ENCODE measurements around the gene PALLD. TPM values are rescaled to one million over a fixed set of nuclear protein-coding genes. Genes with fewer than 3 reads are reported as not detected.

The PALLD gene
- total RNA-seq, 1 donor from 2014 or later = 104 TPM

DNA sequence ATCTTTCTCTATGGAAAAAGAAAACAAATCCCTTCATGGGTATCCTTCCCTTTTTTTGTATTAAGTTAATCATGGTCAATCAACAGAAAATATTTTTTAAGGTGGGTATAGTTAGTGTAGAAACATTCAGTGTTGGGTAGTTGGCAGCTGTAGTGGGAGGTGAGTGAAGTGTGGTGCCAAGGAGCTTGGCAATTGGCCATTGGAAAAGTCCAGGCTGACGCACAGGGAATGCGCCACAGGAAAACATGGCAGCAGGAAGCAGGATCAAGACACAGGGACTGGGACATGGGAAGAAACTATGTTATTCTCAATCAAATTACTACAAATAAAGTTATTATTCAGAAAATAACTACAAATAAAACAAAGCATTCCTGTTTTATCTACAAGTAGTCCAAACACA is 20.0 kb downstream of the PALLD start:
- DNase-seq (ENCODE audit: low spot score) = no peak
- intact Hi-C loops (cut with DNase I) = loop anchor here (10.0 kb wide), 1 partner anchor 398 kb away; no protein-coding TSS in a partner anchor
- ATAC-seq = no peak

DNA sequence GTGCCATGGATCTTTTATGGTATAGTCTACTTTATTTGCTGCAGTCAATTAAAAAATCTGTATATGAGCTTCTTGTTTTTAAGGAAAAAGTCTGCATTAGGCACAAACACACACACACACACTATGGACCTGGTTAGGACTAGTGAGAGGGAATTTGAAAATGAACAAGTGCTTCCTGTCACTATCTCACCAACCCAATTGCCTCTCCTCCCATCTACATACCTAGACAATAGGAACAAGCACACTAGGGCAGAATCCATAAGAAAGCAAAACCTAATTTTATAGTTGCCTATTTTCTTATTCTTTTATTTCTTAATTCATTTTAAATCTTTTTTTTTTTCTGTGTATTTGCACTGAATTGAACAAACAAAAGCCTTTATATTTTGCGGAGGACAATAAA is 22.7 kb downstream of the PALLD start:
- no peak for ATAC-seq
- intact Hi-C loops (cut with DNase I) = loop anchor here (10.0 kb wide), 1 partner anchor 395 kb away; no protein-coding TSS in a partner anchor
- no peak for DNase-seq (ENCODE audit: low spot score)

DNA sequence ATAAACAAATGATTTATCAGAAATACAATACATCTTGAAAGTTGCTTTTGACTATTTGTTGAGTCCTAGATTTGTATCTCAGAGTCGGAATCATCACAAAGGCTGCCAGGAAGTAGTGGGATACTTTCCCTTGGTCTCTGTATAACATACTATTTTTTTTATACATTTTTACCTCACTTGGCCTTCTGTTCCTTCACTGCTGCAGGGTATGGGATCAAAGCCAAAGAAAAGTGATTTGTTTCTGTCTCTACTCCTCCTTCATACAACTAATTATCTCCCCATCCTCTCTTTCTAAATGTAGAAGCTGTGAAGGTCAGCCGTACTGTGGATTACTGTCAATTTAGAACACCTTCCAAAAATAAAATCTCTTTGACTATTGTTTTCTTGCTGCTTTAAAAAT is 24.9 kb downstream of the PALLD start:
- intact Hi-C loops (cut with DNase I) = no loop called here
- ATAC-seq = no peak
- DNase-seq (ENCODE audit: low spot score) = no peak

DNA sequence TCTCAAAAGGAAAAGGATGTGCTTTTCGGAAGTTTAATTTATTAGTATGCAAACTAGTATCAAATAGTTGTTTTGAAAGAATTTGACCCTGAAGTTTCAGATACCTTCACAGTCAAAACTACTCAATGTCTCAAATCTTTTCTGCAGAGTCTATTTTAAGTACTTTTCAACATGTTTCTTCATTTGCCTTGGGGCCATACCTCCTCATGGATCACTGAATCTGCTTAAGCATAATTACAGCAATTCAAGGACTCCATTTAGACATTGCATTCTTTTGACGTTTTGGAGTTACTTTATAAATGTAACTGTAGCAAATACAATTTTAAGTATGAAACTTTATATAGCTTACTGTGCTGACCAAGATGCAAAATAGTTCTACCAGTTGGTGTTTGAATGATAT is 25.5 kb downstream of the PALLD start:
- no peak for DNase-seq (ENCODE audit: low spot score)
- no peak for ATAC-seq
- intact Hi-C loops (cut with DNase I) = no loop called here

DNA sequence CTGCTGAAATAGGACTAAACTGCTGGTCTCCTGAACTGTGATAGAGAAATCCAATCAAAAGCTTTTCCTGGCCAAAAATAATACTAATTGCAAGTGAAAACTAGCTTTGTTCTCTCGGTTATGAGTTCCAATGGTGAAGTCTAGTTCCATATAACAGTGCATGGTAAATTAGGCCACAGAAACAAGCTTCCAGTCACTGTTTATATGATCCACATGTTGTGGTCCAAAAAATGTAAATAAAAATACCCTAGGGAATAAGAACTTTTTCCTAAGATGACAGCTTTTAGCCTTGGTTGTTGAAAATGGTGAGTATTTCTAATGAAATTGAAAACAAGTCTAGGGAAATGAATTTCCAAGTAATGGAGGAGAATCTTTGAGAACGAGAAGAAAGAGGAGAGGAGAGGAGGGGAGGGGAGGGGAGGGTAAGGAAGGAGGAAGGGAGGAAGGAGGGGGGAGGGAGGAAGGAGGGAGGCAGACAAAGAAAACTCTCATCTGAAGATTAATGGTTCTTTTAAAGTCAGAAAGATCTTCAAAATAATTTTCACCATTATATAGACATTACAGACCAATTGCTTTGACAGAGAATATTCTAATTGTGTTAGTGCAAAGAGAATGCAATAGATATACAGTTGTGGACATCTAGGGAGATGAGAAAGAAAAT is 26.1 kb downstream of the PALLD start:
- ATAC-seq = no peak
- no peak for DNase-seq (ENCODE audit: low spot score)
- intact Hi-C loops (cut with DNase I) = no loop called here

DNA sequence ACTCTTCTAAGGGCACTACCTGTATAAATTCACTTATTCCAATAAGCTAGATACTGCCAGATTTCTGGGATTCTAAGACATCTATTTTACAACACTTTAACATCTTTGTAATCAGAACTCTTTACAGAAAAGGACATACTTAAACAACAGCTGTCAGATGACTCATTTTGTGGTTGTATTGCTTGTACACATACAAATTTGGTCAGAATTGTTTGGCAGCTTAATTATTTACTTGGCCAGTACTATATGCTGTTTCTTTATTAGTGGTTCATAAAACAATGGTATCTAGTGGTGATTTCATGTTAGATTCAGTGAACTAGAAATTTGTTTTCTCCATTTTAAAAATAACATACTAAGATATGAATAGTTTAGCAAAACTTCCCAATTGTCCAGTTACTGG is 27.2 kb downstream of the PALLD start:
- no peak for DNase-seq (ENCODE audit: low spot score)
- intact Hi-C loops (cut with DNase I) = no loop called here
- ATAC-seq = no peak

DNA sequence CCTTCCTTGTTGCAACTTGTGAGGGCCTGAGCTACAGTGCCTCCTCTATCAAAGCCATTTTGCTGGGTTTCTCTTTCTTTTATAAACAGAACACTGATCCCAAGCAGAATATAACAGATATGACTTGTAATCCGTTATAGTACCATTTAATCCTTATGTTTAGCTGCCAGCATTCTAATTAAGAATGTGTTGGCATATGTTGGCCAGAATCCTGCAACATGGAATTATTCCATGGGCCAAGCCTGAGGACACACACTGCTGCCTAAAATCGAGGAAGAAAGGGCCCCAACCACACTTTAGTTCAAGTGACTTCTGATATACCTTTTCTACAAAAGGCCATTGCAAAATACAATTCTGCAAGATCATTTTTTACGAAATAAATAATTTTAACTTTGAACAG is 28.0 kb downstream of the PALLD start:
- DNase-seq (ENCODE audit: low spot score) (no peak), ATAC-seq (no peak)
- intact Hi-C loops (cut with DNase I) = no loop called here

DNA sequence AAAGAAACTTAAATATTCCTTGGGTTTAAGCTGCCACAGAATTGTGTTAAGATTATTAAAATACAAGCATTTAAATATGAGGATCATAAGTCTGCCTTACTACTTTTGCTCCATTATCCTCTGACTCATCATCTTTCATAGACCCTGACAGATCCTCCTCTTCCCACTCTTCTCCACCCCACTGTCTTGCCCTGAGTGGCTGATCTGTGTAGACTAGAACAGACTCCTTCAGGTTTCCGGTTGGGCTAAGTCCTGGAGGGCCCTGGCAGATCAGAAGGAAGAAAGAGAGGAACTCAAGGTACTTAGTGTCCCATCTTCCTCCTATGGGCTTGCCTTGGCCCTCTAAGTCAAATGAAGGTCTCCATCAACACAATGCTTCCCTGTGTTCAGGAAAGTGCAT is 30.7 kb downstream of the PALLD start:
- DNase-seq (ENCODE audit: low spot score) (no peak), ATAC-seq (no peak)
- intact Hi-C loops (cut with DNase I) = no loop called here

DNA sequence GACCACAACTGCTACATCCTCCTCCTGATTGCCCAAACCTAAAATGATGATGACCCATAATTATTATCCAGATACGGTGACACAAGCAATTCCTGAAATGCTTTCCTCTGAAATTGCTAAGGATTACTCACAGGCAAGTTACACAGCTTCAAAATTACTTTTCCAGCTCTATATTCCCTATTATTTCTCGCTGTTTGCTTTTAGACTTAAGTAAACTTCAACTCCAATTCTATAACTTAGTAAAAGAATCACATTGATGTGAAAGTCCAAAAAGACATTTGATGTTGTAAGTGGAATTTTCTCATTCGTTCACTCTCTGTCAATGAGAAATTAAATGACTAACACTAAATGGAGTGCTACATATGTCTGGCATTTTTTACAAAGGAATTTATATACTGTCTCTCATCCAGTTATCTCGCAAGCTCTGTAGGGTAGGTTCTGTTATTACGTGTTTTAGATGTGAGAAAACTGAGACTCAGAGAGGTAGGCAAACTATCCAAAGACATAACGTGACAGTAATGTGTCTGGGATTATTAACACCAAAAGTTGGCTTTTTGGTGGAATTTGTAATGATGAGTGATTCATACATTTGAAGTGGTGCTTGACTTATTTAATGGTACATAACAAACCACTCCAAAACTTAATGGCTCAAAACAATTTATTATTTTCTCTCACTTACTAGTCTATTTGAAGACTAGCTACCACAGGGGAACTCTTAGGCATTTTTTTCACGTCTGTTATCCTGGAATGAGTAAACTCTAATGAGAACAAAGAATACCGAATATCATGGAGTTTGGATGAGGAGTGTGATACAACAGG is 31.5 kb downstream of the PALLD start:
- intact Hi-C loops (cut with DNase I) = no loop called here
- DNase-seq (ENCODE audit: low spot score) (no peak), ATAC-seq (no peak)

DNA sequence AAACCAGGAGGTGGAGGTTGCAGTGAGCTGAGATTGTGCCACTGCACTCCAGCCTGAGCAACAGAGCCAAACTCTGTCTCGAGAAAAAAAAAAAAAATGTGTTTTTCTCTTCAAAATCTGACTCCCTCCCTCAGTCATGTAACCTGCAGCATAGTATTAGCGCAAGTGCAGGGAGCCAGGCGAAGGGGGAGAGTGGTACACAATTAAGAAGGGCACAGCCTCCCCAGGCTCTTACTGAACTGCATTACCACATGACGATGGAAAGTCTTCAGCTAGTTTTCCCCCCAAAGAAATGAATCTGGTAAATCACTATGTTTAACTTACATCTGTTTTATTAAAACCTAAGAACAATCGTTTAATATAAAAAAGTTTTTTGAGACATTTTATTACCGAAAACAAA is 32.4 kb downstream of the PALLD start:
- intact Hi-C loops (cut with DNase I) = no loop called here
- ATAC-seq = no peak

DNA sequence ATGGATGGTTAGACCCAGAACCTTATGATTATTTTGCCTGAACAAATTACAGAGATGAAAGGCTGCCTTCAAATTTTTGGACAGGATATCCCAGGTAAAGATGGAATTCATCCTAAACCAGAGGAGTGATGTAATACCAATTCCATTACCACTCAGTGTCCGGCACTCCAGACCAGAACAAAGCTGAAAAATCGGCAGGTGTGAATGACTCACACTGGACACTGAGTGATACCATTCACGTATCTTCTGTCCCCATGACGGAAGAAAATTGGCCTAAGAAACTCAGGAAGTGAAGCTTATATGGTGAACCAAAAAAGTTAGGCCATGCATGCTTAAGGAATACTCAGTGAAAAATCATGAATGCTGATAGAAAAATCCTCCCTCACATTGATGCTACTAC is 34.5 kb downstream of the PALLD start:
- DNase-seq (ENCODE audit: low spot score) (no peak), ATAC-seq (no peak)
- intact Hi-C loops (cut with DNase I) = no loop called here

More for the DNA sequence above, 32.4 kb downstream of the PALLD start:
- no peak for DNase-seq (ENCODE audit: low spot score)

DNA sequence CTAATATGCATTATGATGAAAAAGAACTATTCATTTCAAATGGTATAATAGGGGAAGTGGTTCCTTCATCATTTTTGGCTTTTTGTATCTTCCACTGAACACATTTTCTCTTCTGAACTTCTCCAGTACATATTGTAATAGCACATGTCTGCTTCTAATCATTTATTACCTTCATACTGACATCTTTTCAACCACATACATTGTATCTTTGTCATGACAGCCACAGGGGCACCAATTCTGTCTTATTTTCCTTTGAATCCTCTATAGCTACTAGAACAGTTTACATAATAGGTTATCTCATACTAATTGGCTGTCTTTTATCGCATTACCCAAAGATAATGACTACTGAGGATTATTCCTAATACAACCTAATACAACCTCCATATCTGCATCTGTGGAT is 37.7 kb downstream of the PALLD start:
- DNase-seq (ENCODE audit: low spot score) (no peak), ATAC-seq (no peak)
- intact Hi-C loops (cut with DNase I) = no loop called here

DNA sequence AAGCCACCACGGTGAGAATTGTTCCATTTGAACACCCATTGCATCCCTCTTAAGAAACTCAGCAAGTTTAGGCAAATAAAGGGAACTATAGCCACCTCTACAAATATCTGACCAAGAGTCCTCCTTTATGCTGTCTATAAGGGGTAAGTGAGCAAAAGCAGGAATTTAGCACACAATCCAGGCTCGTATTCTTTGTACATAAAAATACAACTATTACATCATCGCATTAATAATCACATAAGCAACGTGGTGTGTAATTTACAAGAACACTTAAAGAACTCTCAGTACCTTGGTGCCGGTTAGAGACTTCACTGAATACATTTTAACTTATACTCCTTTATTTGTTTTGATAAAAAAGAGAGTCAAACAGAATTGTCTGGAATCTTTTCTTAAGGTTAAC is 38.8 kb downstream of the PALLD start:
- no peak for ATAC-seq
- intact Hi-C loops (cut with DNase I) = no loop called here
- DNase-seq (ENCODE audit: low spot score) = no peak

DNA sequence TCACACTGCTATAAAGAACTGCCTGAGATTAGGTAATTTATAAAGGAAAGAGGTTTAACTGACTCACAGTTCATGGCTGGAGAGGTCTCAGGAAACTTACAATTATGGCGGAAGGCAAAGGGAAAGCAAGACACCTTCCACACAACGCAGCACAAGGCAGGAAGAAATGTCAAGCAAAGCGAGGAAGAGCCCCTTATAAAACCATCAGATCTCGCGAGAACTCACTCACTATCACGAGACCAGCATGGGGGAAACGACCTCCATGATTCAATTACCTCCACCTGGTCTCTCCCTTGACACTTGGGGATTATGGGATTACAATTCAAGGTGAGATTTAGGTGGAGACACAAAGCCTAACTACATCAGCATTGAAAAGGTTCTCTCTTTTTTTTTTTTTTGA is 39.6 kb downstream of the PALLD start:
- intact Hi-C loops (cut with DNase I) = no loop called here
- DNase-seq (ENCODE audit: low spot score) (no peak), ATAC-seq (no peak)

DNA sequence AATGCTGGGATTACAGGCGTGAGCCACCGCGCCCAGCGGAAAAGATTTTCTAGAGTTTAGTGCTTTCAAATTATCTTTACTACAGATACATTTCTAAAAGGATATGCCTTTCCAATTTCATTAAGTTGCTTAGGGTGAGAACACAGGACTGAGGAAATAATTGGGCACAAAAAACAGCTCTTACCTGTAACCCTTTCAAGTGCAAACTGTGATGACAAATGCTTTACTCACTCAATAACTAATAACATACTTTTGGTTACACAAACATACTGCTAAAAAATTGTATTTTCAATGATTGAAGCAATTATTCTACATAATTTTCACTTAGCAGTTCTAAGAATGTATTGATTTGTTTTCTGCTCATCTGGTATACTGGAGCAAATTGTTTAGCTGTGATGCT is 40.2 kb downstream of the PALLD start:
- no peak for DNase-seq (ENCODE audit: low spot score)
- no peak for ATAC-seq
- intact Hi-C loops (cut with DNase I) = no loop called here

DNA sequence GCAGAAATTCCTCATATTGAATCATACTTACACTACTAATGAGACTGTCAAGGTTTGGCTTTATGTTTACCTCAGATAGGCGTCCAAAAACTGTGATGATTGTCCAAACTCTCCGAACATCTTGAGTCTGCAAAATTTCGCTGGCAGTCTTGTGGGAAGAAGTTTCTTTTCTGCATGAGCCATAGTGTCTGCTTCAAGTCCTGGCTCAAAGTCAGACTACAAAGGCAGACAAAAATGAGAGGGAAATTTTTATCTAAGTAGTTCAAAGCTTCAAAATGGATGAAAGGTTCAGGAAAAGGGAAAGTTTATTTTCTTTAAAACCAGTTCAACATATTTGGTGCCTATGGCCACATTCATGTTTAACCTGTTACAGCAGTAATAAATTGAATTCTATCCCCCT is 40.7 kb downstream of the PALLD start:
- no peak for ATAC-seq
- intact Hi-C loops (cut with DNase I) = no loop called here

DNA sequence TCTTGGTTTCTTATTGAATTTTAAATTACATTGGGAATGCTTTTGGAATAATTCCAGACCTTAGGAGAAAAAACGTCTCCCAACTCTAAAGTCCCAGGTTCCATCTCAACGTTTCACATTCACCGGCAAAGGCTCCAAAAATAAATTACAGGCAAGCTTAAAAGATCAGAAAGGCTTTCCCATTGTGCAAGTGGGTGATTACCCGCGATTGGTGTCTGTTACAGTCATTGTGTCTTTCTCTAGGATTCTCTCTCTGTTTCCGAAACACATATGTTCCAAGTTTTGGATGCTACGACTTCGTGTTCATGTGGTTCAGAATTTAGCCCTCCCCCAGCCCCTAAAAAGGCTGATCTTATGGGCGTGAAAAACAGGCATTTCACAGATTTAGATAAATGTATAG is 41.8 kb downstream of the PALLD start:
- intact Hi-C loops (cut with DNase I) = no loop called here
- DNase-seq (ENCODE audit: low spot score) (no peak), ATAC-seq (no peak)

More for the DNA sequence above, 40.7 kb downstream of the PALLD start:
- no peak for DNase-seq (ENCODE audit: low spot score)

DNA sequence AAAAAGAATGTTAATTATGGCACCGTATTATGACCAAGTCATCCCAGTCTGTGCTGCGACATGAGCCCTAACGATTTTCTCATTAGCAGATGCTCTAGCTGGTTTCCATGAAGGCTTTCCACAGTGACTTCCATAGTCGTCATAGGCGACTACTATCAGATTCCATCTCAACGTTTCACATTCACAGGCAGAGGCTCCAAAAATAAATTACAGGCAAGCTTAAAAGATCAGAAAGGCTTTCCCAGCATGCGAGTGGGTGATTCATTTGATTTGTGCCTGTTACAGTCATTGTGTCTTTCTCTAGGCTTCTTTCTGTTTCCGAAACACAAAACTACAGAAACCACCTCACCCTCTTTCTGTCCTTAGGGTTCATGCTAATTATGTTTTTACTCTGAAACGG is 43.2 kb downstream of the PALLD start:
- no peak for ATAC-seq

DNA sequence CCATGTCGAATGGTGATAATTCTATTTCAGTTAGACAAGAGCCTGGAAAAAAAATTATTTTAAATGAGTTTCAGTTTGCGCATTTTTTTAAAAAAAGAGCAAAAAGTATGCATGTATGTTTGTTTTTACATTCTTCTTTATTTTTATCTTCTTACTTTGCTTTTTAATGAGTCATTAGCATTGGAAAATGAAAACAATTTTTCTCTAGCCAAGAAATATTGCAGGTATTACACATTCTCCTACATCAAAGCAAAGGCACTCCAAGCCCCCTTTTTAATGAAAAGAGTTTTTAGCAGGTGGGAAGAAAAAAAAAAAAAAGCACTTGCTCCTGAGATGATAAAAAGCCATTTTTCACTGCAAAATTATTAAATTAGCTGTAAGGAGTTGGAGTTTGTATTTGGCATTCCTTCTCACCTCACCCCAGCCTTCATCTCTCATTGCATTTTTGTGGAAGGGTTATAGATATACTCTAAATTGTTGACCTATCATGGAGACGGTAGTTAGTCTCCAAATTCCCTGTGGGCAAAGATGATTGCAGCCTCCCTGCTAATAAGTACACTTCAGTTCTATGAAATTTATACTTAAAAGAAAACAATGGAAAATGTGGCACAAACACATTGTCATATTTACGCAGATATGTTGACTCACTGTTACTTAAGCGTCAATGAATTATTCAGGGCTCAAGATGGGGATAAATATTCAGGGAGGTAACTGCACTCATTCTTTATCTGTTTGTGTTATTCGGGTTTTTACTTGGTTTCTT is 43.8 kb downstream of the PALLD start:
- no peak for DNase-seq (ENCODE audit: low spot score)
- intact Hi-C loops (cut with DNase I) = no loop called here
- ATAC-seq = no peak

More for the DNA sequence above, 43.2 kb downstream of the PALLD start:
- no peak for DNase-seq (ENCODE audit: low spot score)
- intact Hi-C loops (cut with DNase I) = no loop called here
